GM19328 (cell line): ENCODE results near the gene ZBED4.
"Not testable (repeated sequence)": the region's sequence is repeated elsewhere in the genome, so short reads cannot be mapped to it uniquely, and the experiment has no call there.

ENCODE experiments used
- ATAC-seq: cut with Tn5 transposase; IDR thresholded peaks from one replicate; pipeline ENCODE4 v1.9.1; 2021; ENCODE audit warnings: mild to moderate bottlenecking, moderate library complexity; ENCODE audit not compliant: unreplicated experiment

Gene ZBED4, protein sequence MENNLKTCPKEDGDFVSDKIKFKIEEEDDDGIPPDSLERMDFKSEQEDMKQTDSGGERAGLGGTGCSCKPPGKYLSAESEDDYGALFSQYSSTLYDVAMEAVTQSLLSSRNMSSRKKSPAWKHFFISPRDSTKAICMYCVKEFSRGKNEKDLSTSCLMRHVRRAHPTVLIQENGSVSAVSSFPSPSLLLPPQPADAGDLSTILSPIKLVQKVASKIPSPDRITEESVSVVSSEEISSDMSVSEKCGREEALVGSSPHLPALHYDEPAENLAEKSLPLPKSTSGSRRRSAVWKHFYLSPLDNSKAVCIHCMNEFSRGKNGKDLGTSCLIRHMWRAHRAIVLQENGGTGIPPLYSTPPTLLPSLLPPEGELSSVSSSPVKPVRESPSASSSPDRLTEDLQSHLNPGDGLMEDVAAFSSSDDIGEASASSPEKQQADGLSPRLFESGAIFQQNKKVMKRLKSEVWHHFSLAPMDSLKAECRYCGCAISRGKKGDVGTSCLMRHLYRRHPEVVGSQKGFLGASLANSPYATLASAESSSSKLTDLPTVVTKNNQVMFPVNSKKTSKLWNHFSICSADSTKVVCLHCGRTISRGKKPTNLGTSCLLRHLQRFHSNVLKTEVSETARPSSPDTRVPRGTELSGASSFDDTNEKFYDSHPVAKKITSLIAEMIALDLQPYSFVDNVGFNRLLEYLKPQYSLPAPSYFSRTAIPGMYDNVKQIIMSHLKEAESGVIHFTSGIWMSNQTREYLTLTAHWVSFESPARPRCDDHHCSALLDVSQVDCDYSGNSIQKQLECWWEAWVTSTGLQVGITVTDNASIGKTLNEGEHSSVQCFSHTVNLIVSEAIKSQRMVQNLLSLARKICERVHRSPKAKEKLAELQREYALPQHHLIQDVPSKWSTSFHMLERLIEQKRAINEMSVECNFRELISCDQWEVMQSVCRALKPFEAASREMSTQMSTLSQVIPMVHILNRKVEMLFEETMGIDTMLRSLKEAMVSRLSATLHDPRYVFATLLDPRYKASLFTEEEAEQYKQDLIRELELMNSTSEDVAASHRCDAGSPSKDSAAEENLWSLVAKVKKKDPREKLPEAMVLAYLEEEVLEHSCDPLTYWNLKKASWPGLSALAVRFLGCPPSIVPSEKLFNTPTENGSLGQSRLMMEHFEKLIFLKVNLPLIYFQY

DNA sequence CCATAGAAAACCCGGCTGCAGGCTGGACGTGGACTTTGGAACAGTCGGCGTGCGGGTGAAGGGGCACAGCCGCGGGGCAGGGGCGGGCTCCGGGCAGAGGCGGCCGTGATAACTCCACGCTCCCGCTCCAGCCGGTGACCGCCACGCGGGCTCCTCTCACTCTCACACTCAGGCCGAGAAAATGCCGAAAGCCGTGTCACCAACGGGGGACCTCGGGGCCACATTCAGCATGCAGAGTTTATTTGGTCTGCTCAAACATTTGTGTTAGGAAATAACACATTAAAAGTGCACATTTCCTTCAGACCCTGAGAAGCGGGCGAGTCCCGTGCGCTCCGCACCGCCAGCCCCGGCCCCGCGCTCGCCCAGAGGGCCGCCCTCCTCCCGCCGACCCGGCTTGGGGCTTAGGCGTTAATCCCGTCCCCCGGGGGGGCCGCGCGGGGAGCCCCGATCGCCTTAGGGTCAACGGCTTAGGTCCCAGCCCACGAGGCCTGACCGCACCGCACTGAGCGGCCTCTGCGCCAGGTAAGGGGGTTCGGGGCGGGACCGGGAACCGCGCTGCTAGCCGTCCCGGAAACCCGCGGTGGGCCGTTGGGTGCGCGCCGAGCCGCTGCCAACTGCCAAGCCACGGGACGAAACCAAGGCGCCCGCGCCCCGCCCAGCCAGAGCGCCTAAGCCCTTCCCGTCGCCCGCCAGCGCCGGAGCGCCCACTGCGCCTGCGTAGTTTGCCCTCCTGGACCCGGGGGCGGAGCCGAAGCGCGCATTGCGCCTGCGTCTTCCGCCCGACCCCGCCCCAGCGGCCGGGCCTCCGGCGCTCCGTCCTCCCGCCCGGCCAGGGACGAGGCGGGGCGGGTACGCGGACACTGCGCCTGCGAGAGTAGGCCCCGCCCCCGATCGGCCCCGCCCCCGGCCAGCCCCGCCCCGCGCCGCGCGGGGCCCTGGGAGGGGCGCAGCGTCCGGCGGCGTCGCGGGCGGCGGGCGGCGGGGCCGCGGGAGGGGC is at the start of gene ZBED4:
Gene ZBED4 (plus strand): TSS at position 947 of the 997 bp plus-strand sequence. CDS start 29,819 bp downstream, outside the sequence.
- ATAC-seq, result peak; percentile 77

DNA sequence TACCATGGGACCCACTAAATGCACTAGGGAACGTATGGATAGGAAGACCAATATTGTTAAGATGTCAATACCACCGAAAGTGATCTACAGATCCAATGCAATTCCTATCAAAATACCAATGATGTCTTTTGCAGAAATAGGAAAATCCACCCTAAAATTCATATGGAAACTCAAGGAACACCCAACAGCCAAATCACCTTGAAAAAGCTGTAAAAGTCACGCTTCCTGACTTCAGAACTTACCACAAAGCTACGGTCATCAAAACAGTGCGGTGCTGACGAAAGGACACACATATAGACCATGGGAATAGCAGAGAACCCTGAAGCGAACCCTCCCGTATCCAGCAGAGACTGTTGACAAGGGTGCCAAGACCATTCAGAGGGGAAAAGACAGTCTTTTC is 46.5 kb upstream of the ZBED4 start:
- ATAC-seq, result no peak

DNA sequence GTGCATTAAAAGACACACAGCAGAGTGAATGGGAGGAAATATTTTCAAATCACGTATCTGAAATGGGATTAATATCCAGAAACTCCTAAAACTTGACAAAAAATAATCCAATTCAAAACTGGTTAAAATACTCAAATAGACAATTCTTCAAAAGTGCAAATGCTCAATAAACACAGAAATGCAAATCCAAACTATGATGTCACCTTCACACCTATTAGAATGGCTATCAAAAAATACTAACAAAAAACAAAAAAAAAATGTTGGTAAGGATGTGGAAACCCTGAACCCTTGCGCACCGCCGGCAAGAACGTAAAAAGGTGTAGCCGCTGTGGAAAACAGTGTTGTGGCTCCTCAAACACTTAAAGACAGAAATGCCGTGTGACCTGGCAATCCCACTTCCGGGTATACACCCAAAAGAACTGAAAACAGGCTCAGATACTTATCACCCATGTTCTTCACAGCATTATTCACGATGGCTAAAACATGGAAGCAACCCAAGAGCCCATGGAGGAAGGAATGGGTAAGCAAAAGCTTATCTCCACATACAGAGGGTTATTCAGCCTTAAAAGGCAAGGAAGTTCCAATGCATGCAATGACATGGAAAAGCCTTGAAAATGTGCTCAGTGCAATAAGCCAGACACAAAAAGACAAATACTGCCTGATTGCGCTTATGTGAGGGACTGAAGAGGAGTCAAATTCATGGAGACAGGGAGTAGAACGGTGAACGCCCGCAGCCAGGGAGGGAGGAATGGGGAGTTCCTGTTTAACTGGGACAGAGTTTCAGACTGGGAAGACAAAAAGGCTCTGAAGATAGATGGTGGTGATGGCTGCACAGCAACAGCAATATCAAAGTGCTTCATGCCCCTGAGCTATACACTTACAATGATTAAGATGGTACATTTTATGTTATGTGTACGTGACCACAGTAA is 45.6 kb upstream of the ZBED4 start:
- ATAC-seq, result no peak

DNA sequence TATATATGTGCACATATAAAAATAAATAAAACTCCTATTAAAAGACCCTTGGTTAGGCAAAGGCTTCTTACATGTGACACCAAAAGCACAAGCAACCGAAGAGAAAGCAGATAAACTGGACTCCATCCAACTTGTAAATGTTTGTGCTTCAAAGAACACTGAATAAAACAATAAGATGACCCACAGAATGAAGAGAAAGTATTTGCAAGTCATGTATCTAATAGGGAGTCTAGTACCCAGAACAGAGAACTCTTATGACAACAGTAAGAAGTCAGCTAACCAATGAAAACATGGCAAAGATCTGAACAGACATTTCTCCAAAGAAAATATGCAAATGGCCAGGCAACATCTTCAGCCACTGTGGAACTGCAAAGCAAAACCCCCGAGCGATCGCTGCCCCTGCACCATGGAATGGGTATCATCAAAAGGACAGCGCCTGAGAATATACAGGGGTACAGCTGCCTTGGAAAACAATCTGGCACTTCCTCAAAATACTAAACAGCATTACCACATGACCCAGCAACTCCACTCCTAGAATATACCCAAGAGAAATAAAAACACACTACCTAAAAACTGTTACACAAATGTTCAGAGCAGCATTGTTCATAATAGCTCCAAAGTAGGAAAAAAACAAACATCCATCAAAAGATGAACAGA is 43.2 kb upstream of the ZBED4 start:
- ATAC-seq, result no peak

DNA sequence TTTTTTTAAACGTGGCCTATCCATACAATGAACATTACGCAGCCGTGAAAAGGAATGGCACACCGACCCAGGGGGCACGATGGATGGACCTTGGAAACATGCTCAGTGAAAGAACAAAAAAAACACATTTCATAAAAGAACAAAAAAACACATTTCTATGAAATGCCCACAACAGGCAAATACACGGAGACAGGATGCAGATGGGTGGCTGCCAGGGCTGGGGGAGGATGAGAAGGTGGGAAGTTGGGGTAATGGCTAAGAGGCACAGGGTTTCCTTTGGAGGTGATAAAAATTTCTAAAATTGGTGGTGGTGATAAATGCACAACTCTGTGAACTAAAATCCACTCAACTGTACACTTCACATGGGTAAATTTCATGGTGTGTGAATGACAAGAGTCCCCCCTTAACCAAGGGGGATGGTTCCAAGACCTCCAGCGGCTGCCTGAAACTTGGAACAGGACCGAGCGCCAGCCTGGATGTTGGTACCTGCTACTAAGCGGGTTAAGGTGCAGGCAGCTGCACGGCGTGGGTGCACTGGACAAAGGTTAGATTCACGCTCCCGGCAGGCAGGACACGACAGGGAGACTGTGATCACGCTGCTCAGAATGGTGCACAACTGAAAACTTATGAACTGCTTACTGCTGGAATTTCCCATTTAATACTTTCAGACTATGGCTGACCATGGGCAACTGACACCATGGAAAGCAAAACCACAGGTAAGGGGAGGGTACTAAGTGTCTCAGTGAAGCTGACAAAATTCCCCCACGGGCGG is 42.4 kb upstream of the ZBED4 start:
- ATAC-seq, result no peak

DNA sequence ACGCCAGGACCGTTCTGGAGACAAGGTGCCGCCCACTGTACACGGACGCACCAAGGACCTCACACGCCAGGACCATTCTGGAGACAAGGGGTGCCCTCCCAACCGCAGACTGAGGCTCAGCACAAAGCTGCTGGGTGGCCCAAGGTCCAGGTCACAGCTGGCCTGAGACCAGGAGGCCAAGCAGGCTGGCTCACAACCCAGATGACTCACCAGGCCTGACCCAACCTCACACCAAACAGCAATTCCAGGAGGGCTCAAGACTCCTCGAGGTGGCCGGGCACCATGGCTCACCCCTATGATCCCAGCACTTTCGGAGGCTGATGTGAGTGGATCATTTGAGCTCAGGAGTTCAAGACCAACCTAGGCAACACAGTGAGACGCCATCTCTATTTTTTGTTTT is 40.8 kb upstream of the ZBED4 start:
- ATAC-seq, result no peak

DNA sequence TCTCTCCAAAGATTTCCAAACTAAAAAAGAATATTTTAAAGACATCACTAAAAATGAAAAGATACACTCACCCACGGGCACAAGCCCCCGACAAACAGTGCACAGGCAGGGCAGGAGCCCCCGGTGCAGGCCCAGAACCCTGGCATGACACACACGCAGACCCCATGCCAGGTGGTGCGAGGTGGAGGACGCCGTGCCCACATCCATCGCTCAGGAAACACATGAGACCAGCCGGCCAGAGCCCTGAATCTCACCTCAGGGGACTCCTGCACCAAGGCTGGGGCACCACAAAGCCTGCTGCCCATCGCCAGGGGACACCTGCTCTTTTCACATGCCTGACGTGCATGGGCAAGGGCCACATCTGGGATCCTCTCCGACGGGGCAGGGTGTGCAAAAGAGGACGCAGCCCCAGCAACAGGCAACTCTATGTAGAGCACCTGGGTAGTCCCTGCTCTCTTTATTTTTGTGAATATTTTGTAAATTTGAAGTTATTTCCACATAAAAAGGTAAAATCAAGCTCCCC is 39.4 kb upstream of the ZBED4 start:
- ATAC-seq, result no peak

DNA sequence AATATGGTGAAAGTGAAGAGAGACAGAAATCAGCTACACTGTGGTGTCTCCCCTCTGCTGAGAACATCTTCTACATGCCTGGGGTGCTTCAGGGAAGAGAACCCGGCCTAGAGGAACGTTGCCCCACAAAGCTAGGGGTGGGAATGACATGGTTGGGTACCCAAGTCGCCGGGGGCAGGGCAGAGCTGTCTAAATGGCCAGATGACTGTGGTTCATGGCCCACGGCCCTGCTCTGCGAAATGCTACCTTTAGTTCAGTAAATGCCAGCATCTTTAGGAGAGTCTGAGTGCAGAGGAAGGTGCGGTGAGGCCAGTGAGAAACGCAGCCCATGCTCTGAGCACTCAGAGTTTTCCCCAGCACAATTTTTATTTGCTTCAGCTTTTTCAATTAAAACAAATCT is 38.8 kb upstream of the ZBED4 start:
- ATAC-seq, result no peak

DNA sequence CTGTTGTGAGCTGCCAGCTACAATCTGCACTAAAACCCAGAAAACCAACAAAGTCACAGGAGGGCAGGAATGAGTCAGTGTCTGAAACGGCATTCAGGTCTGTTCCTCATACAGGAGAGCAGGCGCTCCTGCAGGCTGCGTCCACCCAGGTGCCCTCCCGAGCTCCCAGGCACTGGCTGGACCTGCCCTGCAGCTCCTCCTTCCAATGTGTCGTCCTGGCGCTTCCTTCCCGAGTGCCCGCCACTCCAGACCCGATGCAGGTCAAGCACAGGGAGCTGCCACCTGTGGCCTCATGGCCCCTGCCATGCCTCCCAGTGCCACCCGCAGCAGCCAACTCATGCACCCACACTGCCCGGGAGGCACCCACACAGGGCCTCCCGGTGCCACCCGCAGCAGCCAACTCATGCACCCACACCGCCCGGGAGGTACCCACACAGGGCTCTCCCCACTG is 38.0 kb upstream of the ZBED4 start:
- no peak for ATAC-seq

DNA sequence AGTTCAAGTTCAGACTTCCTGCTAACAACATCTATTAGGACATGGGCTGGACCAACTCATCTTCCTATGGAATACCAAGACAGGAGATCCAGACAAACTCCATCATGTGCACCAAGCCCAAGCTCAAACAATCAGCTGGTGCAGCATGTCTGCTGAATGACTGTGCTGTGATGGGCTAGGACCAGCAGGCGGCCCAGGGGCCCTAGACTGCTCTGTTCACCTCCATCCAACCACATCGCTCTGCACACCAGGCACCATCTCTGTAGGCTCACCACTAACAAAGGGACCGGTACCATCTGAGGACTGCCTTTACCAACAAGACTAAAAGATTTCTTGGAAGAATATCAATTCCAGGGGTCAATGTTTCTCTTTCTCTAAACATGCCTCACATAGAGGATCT is 36.3 kb upstream of the ZBED4 start:
- ATAC-seq, result no peak

DNA sequence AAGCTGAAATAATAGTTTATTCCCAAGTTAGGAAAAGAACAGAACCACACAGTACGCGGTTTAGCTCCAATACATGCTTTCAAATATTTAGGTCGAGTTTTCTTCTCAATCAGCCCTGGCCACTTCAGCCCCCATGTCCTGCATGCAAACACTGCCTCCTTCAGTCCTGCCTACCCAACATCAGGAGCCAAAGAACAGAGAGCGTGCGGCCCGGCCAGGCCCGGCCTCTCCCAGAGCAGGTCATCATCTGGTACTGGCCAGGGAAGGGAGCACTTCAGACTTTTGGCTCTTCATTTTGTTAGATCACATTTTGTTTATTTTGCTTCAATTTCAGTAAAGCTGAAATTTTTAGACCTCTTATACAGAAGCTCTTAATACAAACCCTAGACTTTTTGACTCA is 32.7 kb upstream of the ZBED4 start:
- ATAC-seq, result no peak

DNA sequence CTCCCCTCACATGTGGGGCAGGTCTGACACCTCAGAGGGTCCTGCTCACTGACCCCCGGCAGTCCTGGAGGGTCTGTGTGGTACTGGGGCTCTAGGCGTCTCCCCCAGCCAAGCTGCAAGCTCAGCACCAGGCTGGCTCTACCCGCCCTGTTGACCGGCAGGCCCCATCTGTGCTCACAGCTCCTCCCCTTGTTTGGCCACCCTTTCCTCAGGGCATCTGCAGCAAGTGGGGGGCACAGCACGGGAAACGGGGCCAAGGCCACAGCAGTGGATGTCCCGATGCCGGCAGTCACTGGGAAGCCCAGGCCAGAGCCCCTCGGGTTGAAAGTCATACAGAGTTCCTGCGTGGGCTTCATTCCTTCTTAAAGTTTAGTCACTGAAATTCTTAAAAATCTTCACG is 31.9 kb upstream of the ZBED4 start:
- ATAC-seq, result not testable (repeated sequence)

DNA sequence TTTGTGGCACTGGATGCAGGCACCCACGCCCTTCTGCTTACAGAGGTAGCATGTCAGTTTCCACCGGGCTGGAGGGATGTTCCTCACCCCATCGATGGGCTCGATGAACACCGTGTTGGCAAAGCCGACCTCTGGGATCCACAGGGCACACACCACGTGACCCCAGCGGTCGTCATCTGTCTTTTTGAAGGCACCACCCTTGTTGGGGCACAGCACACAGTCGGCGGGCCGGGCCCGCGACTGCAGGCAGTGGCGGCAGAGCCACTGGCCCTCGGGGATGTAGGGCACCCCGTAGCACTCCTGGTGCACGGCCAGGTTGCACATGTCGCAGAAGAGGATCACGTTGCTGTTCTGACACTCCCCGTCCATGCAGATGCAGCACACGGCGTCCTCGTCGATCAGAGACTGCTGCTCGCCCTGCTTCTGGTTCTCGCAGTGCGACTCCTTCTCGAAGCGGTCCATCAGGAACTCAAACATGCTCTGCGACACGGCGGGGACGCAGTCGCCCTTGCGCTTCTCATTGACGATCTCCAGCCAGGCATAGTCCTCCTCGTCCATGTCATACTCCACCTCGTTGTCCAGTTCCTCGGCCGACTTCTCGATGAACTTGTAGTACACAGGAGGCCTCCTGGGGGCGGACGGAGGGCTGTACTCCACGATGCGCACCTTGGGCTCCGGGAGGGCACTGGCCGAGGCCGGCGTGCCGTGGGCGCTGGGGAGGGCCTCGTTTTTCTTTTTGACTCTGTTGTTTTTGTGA is 30.2 kb upstream of the ZBED4 start:
- no peak for ATAC-seq

DNA sequence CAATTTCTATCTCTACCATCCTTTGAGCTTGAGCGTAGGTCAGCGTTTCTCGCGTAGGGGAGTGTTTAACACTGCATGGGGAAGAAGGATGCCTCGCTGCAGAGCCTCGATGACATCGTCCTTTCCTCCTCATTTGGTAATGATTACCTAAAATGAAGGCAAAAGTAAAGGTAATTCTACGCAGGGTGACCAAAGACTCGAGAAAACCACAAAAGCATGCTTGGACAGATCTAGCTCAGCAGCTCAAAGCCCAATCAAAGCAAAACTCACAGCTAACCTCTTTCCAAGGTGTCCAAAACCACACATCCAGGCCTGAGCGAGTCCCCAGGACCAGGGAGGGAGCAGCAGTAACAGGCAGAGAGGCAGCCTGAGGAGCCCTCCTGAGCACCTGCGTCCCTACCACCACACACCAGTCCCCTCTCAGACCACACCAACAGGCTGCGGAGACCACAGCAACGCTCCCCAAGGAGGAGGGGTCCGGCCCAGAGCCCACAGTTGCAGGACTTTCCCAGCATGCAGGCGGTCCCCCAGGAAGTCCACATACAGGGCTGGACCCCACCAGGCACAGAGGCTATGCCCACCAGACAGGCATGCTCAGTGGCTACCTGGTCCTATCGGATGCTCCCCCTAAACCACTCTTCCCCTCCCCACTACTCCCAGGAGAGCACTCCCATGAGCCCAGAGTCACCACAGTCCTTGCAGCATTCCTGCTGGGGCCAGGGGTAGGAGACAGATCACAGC is 29.3 kb upstream of the ZBED4 start:
- ATAC-seq, result no peak

DNA sequence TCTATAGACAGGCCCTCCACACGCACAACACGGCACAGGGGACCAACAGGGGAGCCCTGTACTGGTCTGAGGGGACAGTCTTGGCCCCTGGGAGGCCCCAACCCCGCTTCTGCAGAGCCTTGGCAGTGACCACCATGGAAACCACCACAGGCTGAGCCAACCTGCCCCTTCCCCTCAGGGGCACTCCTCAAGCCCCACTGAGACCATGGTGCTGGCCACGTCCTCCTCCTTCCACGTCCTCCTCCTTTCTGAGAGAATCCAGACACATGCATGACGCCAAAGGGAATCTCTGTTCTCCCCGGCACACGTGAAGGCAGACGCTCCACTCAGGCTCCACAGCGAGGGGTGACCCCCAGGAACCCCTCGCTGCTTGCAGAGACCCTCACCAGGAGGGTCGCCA is 28.7 kb upstream of the ZBED4 start:
- ATAC-seq, result no peak

DNA sequence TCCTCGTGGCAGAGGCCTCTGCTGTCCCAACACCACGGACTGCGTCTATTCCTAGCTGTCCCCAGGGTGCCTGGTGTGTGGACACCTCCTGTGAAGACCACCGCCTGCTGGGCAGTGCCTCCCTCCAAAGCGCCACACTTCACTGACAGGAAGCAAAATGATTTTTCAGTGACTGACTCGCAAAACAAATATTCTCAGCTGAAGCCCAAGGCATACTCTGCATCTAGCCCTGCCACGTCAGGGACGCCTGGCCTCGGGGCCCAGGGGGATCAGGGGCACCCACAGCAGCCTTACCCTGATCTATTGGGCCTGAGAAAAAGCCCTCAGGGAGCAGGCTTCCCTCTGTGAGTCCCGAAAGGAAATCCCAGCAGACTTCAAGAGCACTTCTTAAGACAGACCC is 28.2 kb upstream of the ZBED4 start:
- ATAC-seq, result no peak
